Measurements from ENCODE around the gene HEY2.
A peak's percentile ranks its signal among the peaks of the same experiment; 100 is the strongest.

HEY2 gene

GRCh38 chr6:125792172-125792571, 42.7 kb downstream of the HEY2 start:
- no peak for TF ChIP-seq CTCF (conservative IDR thresholded peaks at IDR 0.05; ENCODE audit: low read length)
- no peak overlapping the region for H3K4me3 ChIP-seq (ENCODE audit: low read length)
- DNase-seq (ENCODE audit: low read depth): no peak

GRCh38 chr6:125792680-125793079, 43.2 kb downstream of the HEY2 start:
- H3K4me3 ChIP-seq (ENCODE audit: low read length): no peak overlapping the region
- TF ChIP-seq CTCF (conservative IDR thresholded peaks at IDR 0.05; ENCODE audit: low read length): no peak
- peak; percentile 23 for DNase-seq (ENCODE audit: low read depth)

- no peak for DNase-seq (ENCODE audit: low read depth)
- no peak for TF ChIP-seq CTCF (conservative IDR thresholded peaks at IDR 0.05; ENCODE audit: low read length)
- no peak overlapping the region for H3K4me3 ChIP-seq (ENCODE audit: low read length)
Observed at GRCh38 chr6:125793280-125793679, 43.8 kb downstream of the HEY2 start.

- DNase-seq (ENCODE audit: low read depth): no peak
- TF ChIP-seq CTCF (conservative IDR thresholded peaks at IDR 0.05; ENCODE audit: low read length): no peak
- no peak overlapping the region for H3K4me3 ChIP-seq (ENCODE audit: low read length)
Observed at GRCh38 chr6:125793863-125794262, 44.4 kb downstream of the HEY2 start.

GRCh38 chr6:125794342-125795137, 45.1 kb downstream of the HEY2 start:
- peak; percentile 53 for DNase-seq (ENCODE audit: low read depth)
- no peak overlapping the region for H3K4me3 ChIP-seq (ENCODE audit: low read length)
- TF ChIP-seq CTCF (conservative IDR thresholded peaks at IDR 0.05; ENCODE audit: low read length): no peak

- no peak overlapping the region for H3K4me3 ChIP-seq (ENCODE audit: low read length)
- no peak for DNase-seq (ENCODE audit: low read depth)
- TF ChIP-seq CTCF (conservative IDR thresholded peaks at IDR 0.05; ENCODE audit: low read length): no peak
Observed at GRCh38 chr6:125795301-125795700, 45.9 kb downstream of the HEY2 start.

- no peak for TF ChIP-seq CTCF (conservative IDR thresholded peaks at IDR 0.05; ENCODE audit: low read length)
- no peak overlapping the region for H3K4me3 ChIP-seq (ENCODE audit: low read length)
- no peak for DNase-seq (ENCODE audit: low read depth)
Observed at GRCh38 chr6:125797120-125797885, 47.9 kb downstream of the HEY2 start.
